DOHH2 (cell line): Measurements from ENCODE around the gene CSMD2.

Experiments used
- CTCF ChIP-seq: fragments of 200-600 bp; sonication (generic); IDR thresholded peaks from one replicate; pipeline ENCODE4 v1.5.1; 2014; ENCODE audit warnings: antibody characterized with exemption, mild to moderate bottlenecking, low read depth, low read length; ENCODE audit not compliant: poor library complexity, severe bottlenecking
- EZH2phosphoT487 ChIP-seq: fragments of 200-600 bp; sonication (generic); IDR thresholded peaks from 2 replicates; pipeline ENCODE4 v1.6.1; 2017; ENCODE audit warnings: borderline replicate concordance, mild to moderate bottlenecking, antibody characterized with exemption, low read length, moderate library complexity, mixed read lengths

GRCh38 chr1:33698361-33699035 lies 466.5 kb downstream of the CSMD2 start:
- TF ChIP-seq CTCF: no peak
- no peak for TF ChIP-seq EZH2phosphoT487
